HG03460 (cell line): ENCODE measurements around the gene DHRS12.

Experiments used
- ATAC-seq: cut with Tn5 transposase; IDR thresholded peaks from one replicate; pipeline ENCODE4 v1.9.1; 2021; ENCODE audit not compliant: unreplicated experiment

The DHRS12 gene

GRCh38 chr13:51730927-51731326, 73.0 kb downstream of the DHRS12 start:
- ATAC-seq: no peak

- no peak for ATAC-seq
Observed at GRCh38 chr13:51729866-51730553, 74.0 kb downstream of the DHRS12 start.

GRCh38 chr13:51728972-51729371, 75.0 kb downstream of the DHRS12 start:
- no peak for ATAC-seq

- no peak for ATAC-seq
Observed at GRCh38 chr13:51728275-51728673, 75.7 kb downstream of the DHRS12 start.

- no peak for ATAC-seq
Observed at GRCh38 chr13:51727634-51728274, 76.2 kb downstream of the DHRS12 start.

GRCh38 chr13:51726446-51727193, 77.3 kb downstream of the DHRS12 start:
- no peak for ATAC-seq

GRCh38 chr13:51724721-51725120, 79.2 kb downstream of the DHRS12 start:
- ATAC-seq: no peak

GRCh38 chr13:51723529-51723928, 80.4 kb downstream of the DHRS12 start:
- no peak for ATAC-seq

GRCh38 chr13:51721496-51721895, 82.5 kb downstream of the DHRS12 start:
- ATAC-seq: peak; percentile 58

- ATAC-seq: no peak
Observed at GRCh38 chr13:51719394-51719793, 84.6 kb downstream of the DHRS12 start.
